NCI-H146 treated with DMSO at 0.1 percent for 48 hours (cell line): ENCODE measurements around the gene SP2.

Experiments
- DNase-seq: peaks from one replicate; lab custom pipeline; 2025; ENCODE audit not compliant: unreplicated experiment; lab: John Stamatoyannopoulos, UW

SP2 gene

DNA sequence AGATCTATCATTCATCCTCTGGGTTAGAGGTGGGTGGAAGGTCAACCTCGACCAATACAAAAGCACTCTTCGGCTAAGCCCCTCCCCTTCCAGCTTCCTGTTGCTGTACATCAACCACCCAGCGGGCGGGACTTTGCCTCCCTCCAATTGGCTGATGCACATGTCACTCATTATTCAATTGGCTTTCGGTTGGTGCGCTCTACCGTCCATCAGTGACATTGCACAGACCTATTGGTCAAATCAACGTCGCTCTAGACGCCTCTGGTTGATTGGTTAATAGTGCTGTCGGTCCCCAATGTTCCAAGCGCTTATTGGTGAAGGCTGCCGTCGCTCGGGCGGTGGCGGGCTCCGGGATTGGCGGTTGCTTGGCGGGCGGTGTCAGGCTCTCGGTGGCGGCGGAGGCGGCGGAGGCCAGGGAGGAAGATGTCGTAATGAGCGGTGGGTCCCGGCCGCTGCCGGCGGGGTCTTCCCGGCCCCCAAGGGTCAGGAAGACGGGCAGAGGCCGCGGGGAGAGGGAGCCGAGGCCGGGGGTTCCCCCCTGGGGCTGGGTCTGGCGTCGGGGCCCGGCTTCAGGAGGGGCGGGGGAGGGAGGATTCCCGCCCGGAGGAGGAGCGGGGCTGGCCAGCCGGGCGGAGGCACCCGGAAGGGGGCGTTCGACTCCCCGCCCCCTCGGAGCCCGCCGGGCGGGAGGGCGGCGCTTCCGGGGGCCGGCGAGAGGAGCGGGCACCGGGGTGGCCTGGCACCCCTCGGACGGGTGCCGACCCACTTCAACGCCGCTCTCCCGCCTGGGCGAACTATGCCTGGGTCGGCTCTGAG, at the start of gene SP2:
Gene SP2, plus strand, starts transcription at position 381 of the 816 bp plus-strand sequence. Its CDS starts 51 bp downstream, at position 432.
- DNase-seq: peak; percentile 100

DNA sequence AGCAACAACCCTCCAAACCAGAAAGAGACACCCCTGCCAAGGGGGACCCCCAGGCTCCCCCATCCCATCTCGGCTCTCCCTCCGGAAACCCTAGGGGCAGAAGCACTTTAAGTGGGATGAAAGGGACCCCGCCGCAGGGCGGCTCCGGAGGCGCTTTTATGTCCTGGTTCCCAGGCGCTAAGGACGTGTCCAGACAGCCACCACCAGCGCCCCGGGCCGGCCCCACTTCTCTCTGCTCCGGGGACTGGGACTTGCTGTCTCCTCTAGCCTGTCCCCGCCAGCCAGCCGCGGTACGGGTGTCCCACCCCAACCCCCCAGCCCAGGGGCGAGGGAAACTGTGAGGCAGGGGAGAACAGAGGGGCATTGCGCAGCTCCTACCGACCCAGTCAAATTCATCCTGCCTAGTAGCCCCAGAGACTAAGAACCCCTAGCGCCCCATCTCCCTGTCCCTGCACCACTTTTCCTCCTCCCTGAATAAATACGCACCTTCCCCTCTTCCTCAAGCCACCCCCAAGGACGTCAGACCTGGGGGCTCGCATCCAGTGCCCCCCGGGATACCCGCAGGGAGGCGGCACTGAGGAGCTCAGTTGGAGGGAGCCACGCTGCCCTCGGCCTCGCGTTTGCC, 49.2 kb upstream of the SP2 start:
- no peak for DNase-seq

DNA sequence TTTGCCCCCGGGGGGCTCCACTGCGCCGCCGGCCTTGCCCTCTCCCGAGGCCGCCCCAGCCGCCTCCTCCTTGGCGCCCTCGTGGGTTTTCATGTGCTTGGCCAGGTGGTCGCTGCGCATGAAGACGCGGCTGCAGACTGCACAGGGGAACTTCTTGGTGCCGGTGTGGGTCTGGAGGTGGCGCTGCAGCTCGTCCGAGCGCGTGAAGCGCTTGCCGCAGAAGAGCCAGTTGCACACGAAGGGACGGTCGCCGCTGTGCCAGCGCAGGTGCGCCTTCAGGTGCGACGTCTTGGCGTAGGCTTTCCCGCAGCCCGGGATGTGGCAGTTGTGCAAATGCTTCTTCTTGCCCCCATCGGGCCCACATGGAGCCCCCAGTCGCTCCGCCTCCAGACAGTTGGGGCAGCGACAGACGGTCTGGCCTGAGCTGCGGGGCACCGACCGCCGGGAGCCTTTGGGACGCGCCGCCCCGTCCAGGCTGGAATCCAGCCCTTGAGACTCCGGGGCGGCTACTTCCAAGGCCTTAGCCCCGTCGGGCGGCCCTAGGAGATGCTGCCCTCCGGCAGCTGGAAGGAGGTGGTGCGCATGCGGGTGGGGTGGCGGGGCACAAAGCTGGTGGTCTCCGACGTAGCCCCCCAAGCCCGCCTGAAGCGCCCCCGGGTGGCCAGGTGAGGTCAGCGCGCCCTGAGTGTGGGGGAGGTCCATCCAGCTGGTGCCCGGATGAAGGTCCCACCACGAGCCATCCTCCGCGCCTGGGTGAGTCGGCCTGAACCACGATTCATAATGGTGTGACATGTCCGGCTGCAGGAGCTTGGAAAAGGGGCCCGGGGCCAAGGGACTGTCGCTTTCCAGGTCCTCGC, 48.5 kb upstream of the SP2 start:
- no peak for DNase-seq

DNA sequence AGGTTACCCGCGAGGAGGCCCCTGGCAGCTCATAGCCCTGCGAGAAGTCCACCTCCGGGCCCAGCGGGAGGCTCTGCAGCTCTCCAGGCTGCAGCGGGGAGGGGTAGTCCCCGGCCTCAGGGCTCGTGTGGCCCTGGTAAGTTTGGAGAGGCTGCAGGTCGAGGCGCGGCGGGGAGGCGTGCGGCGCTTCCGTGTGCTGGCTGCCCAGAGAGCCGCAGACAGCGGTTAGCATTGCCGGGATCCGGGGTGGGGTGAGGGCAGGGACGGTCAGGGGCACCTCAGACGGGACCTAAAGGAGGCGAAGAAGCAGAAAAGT, 47.9 kb upstream of the SP2 start:
- DNase-seq: no peak

DNA sequence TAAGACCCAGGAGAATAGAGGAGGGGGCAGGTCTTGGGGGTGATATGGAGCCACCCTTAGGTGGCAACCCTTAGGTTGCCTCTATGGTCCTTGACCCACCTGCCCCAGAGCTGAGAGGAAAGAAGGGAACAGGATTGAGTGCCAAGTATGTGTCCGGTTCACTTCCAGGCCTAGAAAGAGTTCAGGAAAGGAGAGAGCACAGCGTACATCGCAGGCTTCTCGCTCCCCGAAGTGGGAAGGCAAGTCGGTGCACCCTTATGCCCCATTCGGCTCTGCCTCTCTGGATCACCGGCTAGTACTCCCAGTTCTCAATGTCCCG, 45.7 kb upstream of the SP2 start:
- DNase-seq: no peak

DNA sequence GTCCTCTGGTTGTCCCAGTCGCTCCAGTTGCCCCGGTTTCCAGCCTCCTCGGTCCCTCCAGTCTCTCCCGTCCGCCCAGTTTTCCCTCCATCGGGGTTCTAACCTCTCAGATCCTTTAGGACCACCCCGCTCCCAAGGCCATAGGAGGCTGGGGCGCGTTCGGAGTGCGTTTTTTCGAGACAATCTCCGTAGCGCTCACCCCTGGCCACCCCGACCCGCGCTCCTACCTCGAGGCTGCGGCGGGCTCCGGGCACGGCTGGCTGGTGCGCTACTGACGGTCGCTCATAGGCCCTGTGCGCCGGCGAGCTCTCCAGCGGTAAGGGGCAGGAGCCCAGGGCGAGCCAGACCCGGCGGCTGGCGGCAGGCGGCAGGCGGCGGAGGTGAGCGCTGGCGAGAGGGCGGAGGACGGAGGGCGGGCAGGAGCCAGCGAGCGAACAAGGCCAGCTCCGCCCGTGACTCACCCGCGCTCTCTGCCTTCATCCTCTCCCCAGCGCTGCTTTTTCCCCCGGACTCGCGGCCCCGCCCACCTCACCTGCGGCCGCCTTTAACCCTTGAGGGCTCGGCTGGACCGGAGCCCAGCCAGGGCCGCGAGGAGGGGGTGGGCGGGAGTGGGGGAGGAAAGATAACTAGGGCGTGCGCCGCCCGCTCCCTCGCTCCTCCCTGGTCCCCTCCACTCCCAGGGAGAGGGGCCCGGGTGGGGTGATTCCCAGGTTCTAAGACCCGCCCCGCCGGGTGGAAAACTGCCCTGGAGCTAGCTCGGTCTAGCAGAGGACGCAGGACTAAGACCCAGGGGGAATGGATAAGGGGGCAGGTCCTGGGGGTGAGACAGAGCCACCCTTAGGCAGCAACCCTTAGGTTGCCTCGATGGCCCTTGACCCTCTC, 45.1 kb upstream of the SP2 start, which contains the start of gene SP6:
Gene SP6, minus strand, starts transcription at position 472 of the 882 bp plus-strand sequence. CDS start 2,734 bp downstream, outside the sequence.
- peak; percentile 79 for DNase-seq

DNA sequence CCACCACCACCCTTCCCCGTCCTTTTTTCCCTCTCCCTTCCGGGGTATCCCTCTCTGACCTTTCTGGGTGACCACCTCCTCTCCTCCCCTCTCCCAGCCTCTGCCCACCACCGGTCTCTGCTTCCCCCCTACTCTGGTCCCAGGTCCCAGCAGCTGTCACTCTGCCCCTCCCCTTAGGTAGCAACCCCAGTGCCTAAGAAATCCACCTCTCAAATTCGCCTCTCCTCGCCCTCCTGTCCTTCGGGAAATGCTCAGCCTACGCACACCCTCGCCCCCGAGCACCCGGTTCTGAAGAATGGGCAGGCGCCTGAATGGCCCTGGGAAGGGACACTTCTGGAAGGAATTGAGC, 44.3 kb upstream of the SP2 start:
- DNase-seq: no peak

DNA sequence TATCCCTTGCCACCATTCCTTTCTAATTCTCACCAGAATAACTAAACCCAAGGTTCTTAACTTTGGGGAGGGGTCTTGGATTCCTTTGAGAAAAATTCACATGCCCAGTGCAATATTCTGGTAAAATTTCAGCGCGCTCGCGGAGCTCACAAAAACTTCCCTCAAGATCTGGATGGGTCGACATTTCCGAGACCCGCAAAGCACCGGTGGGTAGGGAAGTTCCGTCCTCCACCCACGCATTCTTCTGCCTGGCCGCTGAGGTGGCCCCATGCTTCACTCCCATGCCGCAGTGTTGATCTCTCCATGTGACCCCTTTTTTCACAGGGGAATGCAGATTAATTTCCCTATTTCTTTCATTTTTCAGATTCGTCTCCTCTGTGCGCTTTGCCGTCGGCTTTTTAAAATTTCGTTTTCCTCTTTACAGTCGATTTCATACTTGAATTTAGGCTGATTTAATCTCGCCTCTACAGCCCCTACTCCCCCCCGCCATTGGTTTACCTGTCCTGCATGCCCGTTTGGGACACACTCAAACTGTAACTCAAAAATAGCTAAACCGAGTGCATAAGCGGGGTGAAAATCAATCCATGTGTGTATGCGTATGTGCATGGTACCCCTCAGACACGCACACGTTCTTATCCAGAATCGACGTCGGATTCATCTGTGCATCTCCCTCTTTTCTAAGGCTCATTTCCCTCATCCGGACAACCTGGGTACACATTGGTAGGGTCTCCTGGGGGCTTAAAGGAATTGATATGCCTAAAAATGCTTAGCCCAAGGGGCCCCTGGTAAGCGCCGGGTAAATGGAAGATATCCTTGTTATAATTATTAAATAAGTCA, 43.7 kb upstream of the SP2 start:
- DNase-seq: no peak

DNA sequence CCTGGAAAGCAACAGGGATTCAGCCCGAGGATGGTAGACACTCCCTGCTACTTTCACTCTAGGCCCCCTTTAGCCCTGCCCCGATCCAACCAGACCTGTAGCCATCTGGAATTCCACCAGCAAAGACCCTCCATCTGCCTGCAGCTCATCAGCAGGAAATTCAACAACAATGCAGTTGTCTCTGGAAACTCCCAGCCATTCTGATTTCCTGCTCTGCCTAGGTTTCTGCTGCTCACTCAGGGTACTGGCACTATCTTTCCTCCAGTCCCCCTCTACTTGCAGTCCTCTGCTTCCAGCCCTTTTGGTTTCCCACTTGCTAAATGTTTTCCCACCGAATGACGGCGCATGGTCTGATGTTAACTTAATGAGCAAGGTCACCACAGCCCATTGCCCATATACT, 42.4 kb upstream of the SP2 start:
- no peak for DNase-seq

DNA sequence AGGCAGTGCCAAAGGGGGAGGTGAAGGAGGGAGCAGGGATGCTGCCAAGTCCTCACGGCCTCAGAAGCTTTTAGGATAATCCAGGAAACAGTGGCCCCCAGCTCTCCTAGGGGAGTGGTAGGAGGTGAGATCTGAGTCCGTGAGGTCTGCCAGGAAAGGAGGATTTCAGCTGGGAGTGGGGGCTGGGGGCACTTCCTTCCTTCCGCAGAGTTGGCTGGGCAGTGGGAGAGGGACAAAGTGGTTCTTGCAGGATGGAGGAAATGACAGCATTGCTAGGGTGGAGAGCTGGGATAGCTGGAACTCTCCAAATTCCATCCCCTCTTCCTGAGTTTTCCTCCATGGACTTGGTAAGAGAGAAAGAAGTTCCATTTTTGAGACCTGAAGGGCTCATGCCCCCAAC, 40.3 kb upstream of the SP2 start:
- DNase-seq: no peak

DNA sequence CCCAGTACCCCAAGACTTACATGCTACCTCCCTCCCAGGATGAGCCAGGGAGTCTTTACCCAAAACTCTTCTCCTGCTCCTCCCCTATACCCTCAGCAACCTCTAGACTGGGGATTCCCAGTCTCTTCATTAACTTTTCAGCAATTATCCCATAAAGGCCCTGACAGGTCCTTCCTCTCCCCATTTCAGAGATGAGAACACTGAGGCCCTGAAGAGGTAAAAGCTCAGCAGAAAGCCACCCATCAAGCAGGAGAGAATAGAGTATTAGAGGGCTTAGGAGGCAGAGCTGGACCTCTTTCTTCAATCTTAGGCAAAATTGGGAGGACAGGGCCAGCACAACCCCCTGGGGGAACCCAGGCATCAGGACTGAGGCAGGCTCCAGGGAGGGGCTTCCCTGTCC, 39.2 kb upstream of the SP2 start:
- no peak for DNase-seq

DNA sequence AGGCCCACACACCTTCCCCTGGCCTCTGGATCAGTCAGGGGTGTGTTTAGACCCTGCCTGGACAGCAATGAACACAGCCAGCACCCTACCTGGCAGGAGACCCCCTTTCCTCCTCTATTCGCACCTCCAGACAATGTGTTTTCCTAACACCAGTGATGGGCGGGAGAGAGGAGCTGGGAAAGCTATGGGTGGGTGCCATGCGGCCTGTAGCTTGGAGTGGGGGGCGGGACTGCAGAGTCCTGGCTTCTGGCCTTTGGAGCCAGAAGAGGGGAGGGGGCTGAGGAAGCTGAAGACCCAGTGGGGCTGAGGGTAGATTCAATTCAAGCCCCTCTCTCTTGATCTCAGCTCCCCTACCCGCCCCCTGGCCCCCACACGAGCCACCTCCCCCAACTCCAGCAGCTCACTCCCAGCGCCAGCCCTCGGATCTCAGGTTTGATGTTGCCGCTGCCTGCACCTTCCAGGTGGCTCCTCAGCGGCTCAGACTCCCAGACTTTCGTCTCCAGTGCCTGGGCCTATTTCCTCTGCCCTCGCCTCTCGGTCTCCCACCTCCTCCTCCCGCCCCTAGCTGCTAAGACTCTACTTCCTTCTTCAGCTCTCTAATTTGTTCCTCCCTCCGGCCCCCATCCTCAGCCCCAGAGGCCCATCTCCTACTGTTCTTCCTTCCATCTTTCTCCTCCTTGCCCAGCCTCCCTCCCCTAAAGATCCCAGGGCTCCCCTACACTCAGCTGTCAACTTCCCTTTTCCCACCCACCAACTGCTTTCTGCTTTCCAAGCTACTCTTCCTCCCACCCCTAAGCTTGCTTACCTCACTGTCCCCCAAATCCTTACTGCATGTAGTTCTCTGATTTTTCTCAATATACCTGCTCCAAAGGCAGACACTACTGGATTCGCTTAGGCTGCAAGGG, 38.2 kb upstream of the SP2 start:
- no peak for DNase-seq

DNA sequence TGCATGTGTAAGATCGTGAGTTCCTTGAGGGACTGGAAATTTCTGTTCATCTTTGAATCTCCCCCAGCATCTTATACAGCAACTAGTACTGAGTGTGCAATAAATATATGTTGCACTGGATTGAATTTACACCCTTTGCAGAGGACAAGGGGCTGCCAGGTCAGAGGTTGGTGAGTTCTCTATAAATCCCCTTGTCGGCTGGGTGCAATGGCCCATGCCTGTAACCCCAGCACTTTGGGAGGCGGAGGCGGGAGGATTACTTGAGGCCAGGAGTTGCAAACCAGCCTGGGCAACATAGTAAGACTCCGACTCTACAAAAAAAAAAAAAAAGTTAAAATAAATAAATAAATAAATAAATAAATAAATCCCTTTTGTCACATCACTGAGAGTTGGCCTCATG, 35.6 kb upstream of the SP2 start:
- no peak for DNase-seq

DNA sequence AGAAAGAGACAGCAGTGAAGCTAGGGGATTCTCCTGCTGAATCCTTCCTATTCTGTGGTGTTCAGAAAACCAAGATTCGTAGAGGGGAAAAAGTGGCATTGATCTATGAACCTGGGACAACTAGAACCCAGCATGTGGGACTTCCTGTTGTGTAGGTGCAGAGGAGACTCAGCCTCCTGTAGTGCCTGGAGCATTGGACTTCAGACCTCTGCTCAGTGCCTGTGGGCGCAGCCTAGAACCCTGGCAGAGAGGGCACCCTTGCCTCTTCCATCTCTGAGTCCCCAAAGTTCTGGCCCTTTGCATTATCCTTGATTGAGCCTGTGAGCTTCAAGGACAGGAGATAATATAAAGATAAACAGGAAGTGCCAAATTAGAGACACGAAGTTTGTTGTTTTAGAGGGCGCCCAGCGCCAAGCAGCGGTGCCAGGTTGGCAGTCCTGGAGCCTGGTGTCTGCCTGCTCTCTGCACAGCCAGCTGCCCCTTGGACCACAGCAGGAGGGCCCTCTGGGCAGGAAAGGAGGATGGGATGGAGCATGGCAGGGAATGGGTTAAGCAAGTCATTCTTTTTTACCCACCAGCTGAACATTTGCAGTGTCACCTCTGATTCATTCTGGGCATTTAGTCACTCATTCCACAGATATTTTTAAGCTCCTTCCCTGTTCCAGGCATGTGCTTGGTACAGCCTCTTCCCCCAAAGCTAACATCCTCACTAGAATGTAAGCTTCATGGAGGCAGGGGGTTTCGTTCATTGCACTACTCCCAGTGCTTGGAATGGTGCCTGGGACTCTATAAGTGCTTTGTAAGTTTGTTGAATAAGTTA, 33.2 kb upstream of the SP2 start:
- DNase-seq: peak; percentile 9

DNA sequence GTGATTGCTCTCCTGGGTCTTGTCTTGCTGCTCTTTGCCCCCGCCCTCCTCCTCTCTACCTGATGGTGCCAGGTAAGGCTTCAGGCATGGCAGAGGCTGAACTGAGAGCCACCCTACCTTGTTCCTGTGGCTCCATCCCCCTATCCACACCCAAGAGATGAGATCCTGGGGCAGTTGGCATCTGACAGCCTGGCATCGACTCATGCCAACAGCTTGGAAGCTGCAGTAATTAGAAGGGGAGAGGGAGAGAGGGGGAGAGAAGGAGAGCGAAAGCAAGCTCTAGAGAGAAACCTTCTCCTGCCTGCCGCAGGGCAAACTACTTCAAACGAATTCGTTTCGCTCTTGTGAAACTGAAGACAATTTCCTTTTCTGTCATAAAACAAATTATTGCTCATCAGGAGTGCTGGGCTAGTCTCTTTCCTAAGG, 31.2 kb upstream of the SP2 start:
- DNase-seq: no peak

DNA sequence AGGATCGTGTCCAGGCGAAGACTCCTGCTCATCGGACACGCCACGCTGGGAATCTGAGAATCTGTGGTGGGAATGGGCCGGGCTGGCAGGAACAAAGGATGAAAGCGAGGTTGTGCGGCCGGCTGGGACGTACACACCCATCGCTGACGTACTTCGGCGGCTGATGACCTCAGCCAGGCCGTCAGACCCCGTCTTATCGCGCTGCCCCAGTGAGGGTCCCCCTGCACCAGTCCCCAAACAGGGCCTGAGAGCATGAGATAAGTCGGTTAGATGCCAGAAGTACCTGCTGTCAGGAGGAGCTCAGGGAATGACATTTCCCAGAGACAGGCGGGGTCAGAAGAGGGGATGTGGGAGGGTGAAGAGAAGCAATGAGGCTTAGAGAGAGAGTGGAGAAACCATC, 29.1 kb upstream of the SP2 start:
- no peak for DNase-seq

DNA sequence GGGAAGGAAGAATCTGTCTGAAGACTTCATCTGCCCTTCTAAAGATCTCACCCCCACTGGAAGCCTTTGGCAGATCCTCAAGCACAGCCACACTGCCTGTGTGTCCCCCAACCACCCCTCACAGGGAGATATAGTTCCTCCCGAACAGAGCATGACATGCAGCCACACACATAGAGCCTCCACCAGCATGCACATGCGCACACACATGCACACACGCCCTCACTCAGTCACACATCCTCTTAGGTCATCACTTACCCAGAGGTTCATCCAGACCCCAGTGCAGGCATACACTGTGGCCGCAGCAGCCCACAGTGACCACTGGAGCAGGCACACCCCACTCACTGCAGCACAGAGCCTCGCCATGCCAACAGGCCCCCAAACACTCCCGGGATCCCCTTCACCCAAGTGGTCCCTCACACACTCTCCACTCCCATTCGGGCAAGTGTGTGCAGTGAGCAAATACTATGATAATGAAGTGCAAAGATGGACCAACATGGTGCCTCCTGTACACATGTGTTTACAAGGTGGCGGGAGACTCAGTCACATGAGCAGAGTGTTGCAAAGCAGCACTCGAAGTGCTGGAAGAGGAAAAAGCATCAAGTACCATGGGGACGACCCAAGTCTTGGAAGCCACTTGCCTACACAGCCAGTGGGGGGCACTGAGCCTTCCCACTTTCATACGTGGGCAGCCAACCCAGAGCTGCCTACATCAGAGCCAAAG, 28.1 kb upstream of the SP2 start:
- DNase-seq: no peak

DNA sequence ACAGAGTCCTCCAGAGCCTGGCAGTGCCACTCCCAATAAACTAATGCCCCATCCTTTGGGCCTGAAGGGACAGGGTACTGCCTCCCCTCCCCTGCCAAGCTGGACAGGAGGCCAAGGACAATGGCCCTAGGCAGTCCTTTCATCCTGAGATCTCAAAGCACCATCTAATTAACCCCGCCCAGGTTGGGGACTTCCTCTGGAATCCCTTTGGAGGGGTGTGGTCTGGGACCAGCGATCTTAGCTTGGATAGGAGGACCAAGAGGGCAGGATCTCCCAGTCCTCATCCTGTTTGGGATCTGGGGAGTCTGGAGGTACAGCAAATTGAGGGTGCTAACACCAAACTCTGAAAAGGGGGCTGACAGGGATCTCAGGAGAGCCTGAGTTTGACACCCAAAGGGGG, 26.9 kb upstream of the SP2 start:
- no peak for DNase-seq
